Tibial nerve (tissue), 3 donors: ENCODE results near the gene TTC21B.

ENCODE experiments used
- CTCF ChIP-seq, 5 experiments: fragments of 200-600 bp in 3 of 5; fragments of 450-650 bp in 2 of 5; sonication (generic) in 3 of 5; IDR thresholded peaks; one replicate each; pipeline ENCODE4 v1.5.1; 2016 to 2019; ENCODE audit warnings: antibody characterized with exemption in 5 of 5, mild to moderate bottlenecking in 3 of 5, moderate library complexity in 2 of 5
- POLR2A ChIP-seq, 2 donors: fragments of 450-650 bp; IDR thresholded peaks; one replicate each; pipeline ENCODE4 v1.6.1; 2017; ENCODE audit warnings: antibody characterized with exemption in 2 of 2, mild to moderate bottlenecking in 2 of 2, moderate library complexity in 2 of 2

DNA sequence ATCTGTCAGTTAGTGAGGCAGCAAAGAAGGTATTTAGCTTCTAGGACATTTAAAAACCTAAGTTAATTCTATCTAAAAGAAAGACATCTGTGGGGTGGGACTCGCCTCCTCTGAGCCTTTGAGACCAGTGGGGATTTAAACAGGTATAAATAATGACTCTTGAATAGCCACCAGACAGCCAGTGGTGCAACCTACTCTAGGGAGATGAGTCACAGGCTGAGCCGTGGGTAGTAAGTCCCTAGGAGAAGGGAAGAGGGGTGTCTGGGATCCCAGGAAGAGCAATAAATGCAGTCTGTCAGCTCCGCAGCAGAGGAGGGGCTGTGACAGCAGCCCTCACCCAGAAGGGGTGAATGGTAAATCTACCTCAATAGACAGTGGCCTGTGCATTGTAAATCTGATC, 116.5 kb downstream of the TTC21B start:
- no peak for TF ChIP-seq CTCF (IDR thresholded peaks at IDR 0.05)
- TF ChIP-seq POLR2A (IDR thresholded peaks at IDR 0.05): no peak
